Measurements from ENCODE around the gene CSTA. TPM values are rescaled to one million over a fixed set of nuclear protein-coding genes. Genes with fewer than 3 reads are reported as not detected.

The CSTA gene
- total RNA-seq, 1 experiment from 2014 or later, result not detected

GRCh38 chr3:122306622-122306953 is 18.5 kb upstream of the CSTA start:
- Histone ChIP-seq H3K4me3 (ENCODE audit: low read length) (no peak overlapping the region), H3K9ac (ENCODE audit: low read length) (no peak overlapping the region), H3K27me3 (ENCODE audit: low read length) (no peaks in the 10 kb centered on the region), H3F3A (ENCODE audit: low read length, unreplicated experiment) (no peaks in the 10 kb centered on the region), H3K79me2 (ENCODE audit: low read length) (no peaks in the 10 kb centered on the region), H3K36me3 (ENCODE audit: low read depth, low read length) (no peaks in the 10 kb centered on the region), H3K9me3 (ENCODE audit: low read length) (no peaks in the 10 kb centered on the region), H3K4me1 (ENCODE audit: insufficient read depth, low read length) (0 out of 2 replicates have a peak, but pooled peaks cover 3% of the 10 kb centered on the region), H3K4me2 (ENCODE audit: low read length) (no peak overlapping the region), H3K9me2 (replicated peaks; ENCODE audit: low read length) (no peaks in the 10 kb centered on the region), H3K27ac (ENCODE audit: low read length) (no peak overlapping the region), H2AFZ (ENCODE audit: low read length) (no peak overlapping the region), H4K20me1 (ENCODE audit: low read length) (no peaks in the 10 kb centered on the region)
- ChIA-PET POLR2A (ENCODE audit: unreplicated experiment) (interaction anchor here (0.5 to 0.6 kb wide), 2 partner anchors 44 to 179 kb away, joined by 3 to 6 read pairs; no protein-coding TSS in a partner anchor), CTCF (interaction anchor here (0.6 to 2.6 kb wide), 20 partner anchors 12 to 761 kb away, joined by 3 to 68 read pairs (median 6); partner anchors contain the start of genes FAM162A, MIX23, POLQ and WDR5B)
- DNase-seq (no peak), ATAC-seq (no peak)
- intact Hi-C loops (cut with micrococcal nuclease), result loop anchor here (1.0 to 5.0 kb wide), 4 partner anchors 34 to 376 kb away; partner anchors contain the start of genes FAM162A and PARP14
- TF ChIP-seq EZH2 (IDR thresholded peaks at IDR 0.05; ENCODE audit: low read length, unreplicated experiment) (no peak), CTCF (conservative IDR thresholded peaks at IDR 0.05; ENCODE audit: low read depth, low read length) (no peak), EZH2phosphoT487 (IDR thresholded peaks at IDR 0.05; ENCODE audit: borderline replicate concordance, low read length) (no peak)
- no TSS peak for BruUV-seq (replicated peaks)

GRCh38 chr3:122307094-122307687 is 17.9 kb upstream of the CSTA start:
- Histone ChIP-seq H3K4me2 (ENCODE audit: low read length) (no peak overlapping the region), H3K9ac (ENCODE audit: low read length) (no peak overlapping the region), H4K20me1 (ENCODE audit: low read length) (no peaks in the 10 kb centered on the region), H2AFZ (ENCODE audit: low read length) (no peak overlapping the region), H3K36me3 (ENCODE audit: low read depth, low read length) (no peaks in the 10 kb centered on the region), H3F3A (ENCODE audit: low read length, unreplicated experiment) (no peaks in the 10 kb centered on the region), H3K79me2 (ENCODE audit: low read length) (no peaks in the 10 kb centered on the region), H3K9me2 (replicated peaks; ENCODE audit: low read length) (no peaks in the 10 kb centered on the region), H3K4me1 (ENCODE audit: insufficient read depth, low read length) (0 out of 2 replicates have a peak, but pooled peaks cover 3% of the 10 kb centered on the region), H3K4me3 (ENCODE audit: low read length) (no peak overlapping the region), H3K9me3 (ENCODE audit: low read length) (no peaks in the 10 kb centered on the region), H3K27me3 (ENCODE audit: low read length) (no peaks in the 10 kb centered on the region), H3K27ac (ENCODE audit: low read length) (no peak overlapping the region)
- no peak for ATAC-seq
- TF ChIP-seq CTCF (conservative IDR thresholded peaks at IDR 0.05; ENCODE audit: low read depth, low read length) (no peak), EZH2phosphoT487 (IDR thresholded peaks at IDR 0.05; ENCODE audit: borderline replicate concordance, low read length) (no peak), EZH2 (IDR thresholded peaks at IDR 0.05; ENCODE audit: low read length, unreplicated experiment) (no peak)
- POLR2A ChIA-PET (ENCODE audit: unreplicated experiment), result interaction anchor here (0.5 kb wide), 1 partner anchor 179 kb away, joined by 3 read pairs; no protein-coding TSS in a partner anchor
- no TSS peak for BruUV-seq (replicated peaks)
- DNase-seq, result no peak
- intact Hi-C loops (cut with micrococcal nuclease), result loop anchor here (5.0 kb wide), 1 partner anchor 375 kb away; the partner anchor contains the start of gene PARP14
- CTCF ChIA-PET, result interaction anchor here (1.0 to 2.6 kb wide), 5 partner anchors 12 to 206 kb away, joined by 6 to 68 read pairs (median 10); partner anchors contain the start of gene FAM162A

- H3F3A ChIP-seq (ENCODE audit: low read length, unreplicated experiment), result no peaks in the 10 kb centered on the region
- no peak overlapping the region for H3K9ac ChIP-seq (ENCODE audit: low read length)
- no peak overlapping the region for H2AFZ ChIP-seq (ENCODE audit: low read length)
- no peaks in the 10 kb centered on the region for H3K9me3 ChIP-seq (ENCODE audit: low read length)
- no peak for TF ChIP-seq CTCF (conservative IDR thresholded peaks at IDR 0.05; ENCODE audit: low read depth, low read length)
- TF ChIP-seq EZH2phosphoT487 (IDR thresholded peaks at IDR 0.05; ENCODE audit: borderline replicate concordance, low read length), result no peak
- no peak for TF ChIP-seq EZH2 (IDR thresholded peaks at IDR 0.05; ENCODE audit: low read length, unreplicated experiment)
- no peak overlapping the region for H3K4me2 ChIP-seq (ENCODE audit: low read length)
- DNase-seq (no peak), ATAC-seq (no peak)
- no peak overlapping the region for H3K27ac ChIP-seq (ENCODE audit: low read length)
- no peak overlapping the region for H3K4me3 ChIP-seq (ENCODE audit: low read length)
- no peaks in the 10 kb centered on the region for H4K20me1 ChIP-seq (ENCODE audit: low read length)
- no TSS peak for BruUV-seq (replicated peaks)
- H3K9me2 ChIP-seq (replicated peaks; ENCODE audit: low read length), result no peaks in the 10 kb centered on the region
- H3K36me3 ChIP-seq (ENCODE audit: low read depth, low read length), result no peaks in the 10 kb centered on the region
- 0 out of 2 replicates have a peak, but pooled peaks cover 3% of the 10 kb centered on the region for H3K4me1 ChIP-seq (ENCODE audit: insufficient read depth, low read length)
- intact Hi-C loops (cut with micrococcal nuclease), result loop anchor here (5.0 kb wide), 1 partner anchor 374 kb away; the partner anchor contains the start of gene PARP14
- H3K27me3 ChIP-seq (ENCODE audit: low read length), result no peaks in the 10 kb centered on the region
- H3K79me2 ChIP-seq (ENCODE audit: low read length), result no peaks in the 10 kb centered on the region
- ChIA-PET POLR2A (ENCODE audit: unreplicated experiment) (no interaction called here), CTCF (interaction anchor here (1.0 to 2.6 kb wide), 2 partner anchors 47 to 64 kb away, joined by 10 to 68 read pairs; no protein-coding TSS in a partner anchor)
Observed at GRCh38 chr3:122307976-122308375, 17.1 kb upstream of the CSTA start.

Measured in PC-3 (cell line).